ENCODE measurements around the gene CA10. TPM values are rescaled to one million over a fixed set of nuclear protein-coding genes. Genes with fewer than 3 reads are reported as not detected.

Gene CA10
- total RNA-seq, 1 experiment from 2014 or later: 0.46 TPM

DNA sequence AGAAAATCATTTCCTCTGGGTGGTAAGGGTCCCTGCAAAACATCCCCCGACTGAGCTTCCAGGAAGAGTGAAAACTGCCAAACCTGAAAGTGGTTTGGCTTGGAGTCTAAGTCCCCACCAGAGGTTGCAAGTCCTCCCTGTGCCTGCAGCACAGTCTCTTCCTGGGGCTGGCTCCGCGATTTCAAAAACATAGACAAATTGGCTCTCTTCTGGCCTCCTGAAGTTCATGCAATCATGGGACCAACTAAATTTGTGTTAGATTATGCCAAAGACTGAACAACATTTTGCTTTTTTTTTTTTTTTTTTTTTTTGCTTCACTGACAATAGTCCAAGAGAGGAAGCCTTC is 447.9 kb downstream of the CA10 start:
- H3K79me1 ChIP-seq (ENCODE audit: insufficient read depth, low read depth, low read length, poor library complexity, severe bottlenecking): no peaks in the 10 kb centered on the region
- H3K4me1 Mint-ChIP-seq: no peaks in the 10 kb centered on the region
- no peak overlapping the region for H3K4ac ChIP-seq (ENCODE audit: low read depth, low read length)
- H3K79me2 ChIP-seq (ENCODE audit: insufficient read depth, low read length): no peaks in the 10 kb centered on the region
- H2AK5ac ChIP-seq (ENCODE audit: insufficient read length, low read length): no peak overlapping the region
- H3K4me1 ChIP-seq (ENCODE audit: insufficient read depth, low read length): no peaks in the 10 kb centered on the region
- H4K5ac ChIP-seq (ENCODE audit: insufficient read length, low read depth, low read length): no peak overlapping the region
- no peak overlapping the region for H4K91ac ChIP-seq (ENCODE audit: insufficient read length, low read depth, low read length)
- no peak overlapping the region for H3K4me2 ChIP-seq (ENCODE audit: insufficient read depth, insufficient read length, low read length)
- H3K23ac ChIP-seq (ENCODE audit: insufficient read length, low read depth, low read length): no peak overlapping the region
- no peak overlapping the region for H2BK12ac ChIP-seq (ENCODE audit: insufficient read length, low read depth, low read length)
- H3K36me3 Mint-ChIP-seq (ENCODE audit: insufficient read depth in 1 of 3, low read depth in 3 of 3): no peaks in the 10 kb centered on the region
- DNase-seq: no peak
- H3K14ac ChIP-seq (ENCODE audit: insufficient read depth, low read length): no peak overlapping the region
- no peak overlapping the region for H2BK5ac ChIP-seq (ENCODE audit: insufficient read length, low read length)
- H3K56ac ChIP-seq (ENCODE audit: insufficient read length, low read depth, low read length): no peak overlapping the region
- H3K27me3 ChIP-seq (ENCODE audit: insufficient read depth, low read length): no peaks in the 10 kb centered on the region
- H3K18ac ChIP-seq (ENCODE audit: insufficient read length, low read depth, low read length): no peak overlapping the region
- no peak overlapping the region for H3K27ac Mint-ChIP-seq
- no peak overlapping the region for H2BK15ac ChIP-seq (ENCODE audit: low read depth, low read length)
- H3K27me3 Mint-ChIP-seq (ENCODE audit: low read depth): peaks cover 3% of the 10 kb centered on the region; the same call in 1 of the 2 replicates
- no peaks in the 10 kb centered on the region for H3K9me3 ChIP-seq (ENCODE audit: control insufficient read depth, low read depth, low read length)
- no peaks in the 10 kb centered on the region for H3K23me2 ChIP-seq (ENCODE audit: insufficient read length, low read depth, low read length, poor library complexity, severe bottlenecking)
- H3K9me3 Mint-ChIP-seq: no peaks in the 10 kb centered on the region
- TF ChIP-seq, protein P1, sequence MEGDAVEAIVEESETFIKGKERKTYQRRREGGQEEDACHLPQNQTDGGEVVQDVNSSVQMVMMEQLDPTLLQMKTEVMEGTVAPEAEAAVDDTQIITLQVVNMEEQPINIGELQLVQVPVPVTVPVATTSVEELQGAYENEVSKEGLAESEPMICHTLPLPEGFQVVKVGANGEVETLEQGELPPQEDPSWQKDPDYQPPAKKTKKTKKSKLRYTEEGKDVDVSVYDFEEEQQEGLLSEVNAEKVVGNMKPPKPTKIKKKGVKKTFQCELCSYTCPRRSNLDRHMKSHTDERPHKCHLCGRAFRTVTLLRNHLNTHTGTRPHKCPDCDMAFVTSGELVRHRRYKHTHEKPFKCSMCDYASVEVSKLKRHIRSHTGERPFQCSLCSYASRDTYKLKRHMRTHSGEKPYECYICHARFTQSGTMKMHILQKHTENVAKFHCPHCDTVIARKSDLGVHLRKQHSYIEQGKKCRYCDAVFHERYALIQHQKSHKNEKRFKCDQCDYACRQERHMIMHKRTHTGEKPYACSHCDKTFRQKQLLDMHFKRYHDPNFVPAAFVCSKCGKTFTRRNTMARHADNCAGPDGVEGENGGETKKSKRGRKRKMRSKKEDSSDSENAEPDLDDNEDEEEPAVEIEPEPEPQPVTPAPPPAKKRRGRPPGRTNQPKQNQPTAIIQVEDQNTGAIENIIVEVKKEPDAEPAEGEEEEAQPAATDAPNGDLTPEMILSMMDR (conservative IDR thresholded peaks at IDR 0.05): no peak
- no CpG with 5 or more reads among the region's 3 CpGs for WGBS (ENCODE audit: extremely low coverage, insufficient read length, low lambda C conversion rate)
- H3K4me3 Mint-ChIP-seq: no peak overlapping the region
- no peak overlapping the region for H3K9ac ChIP-seq (ENCODE audit: extremely low read depth, insufficient read length, low read length)
- no peak overlapping the region for H2BK120ac ChIP-seq (ENCODE audit: low read depth, low read length, poor library complexity, severe bottlenecking)
- no peak overlapping the region for H3T11ph ChIP-seq (ENCODE audit: low read length)
- H4K20me1 ChIP-seq (ENCODE audit: control insufficient read depth, insufficient read depth, insufficient read length): no peaks in the 10 kb centered on the region
- no peak overlapping the region for H2BK20ac ChIP-seq (ENCODE audit: low read depth, low read length, poor library complexity, severe bottlenecking)
- no peak overlapping the region for H4K8ac ChIP-seq (replicated peaks; ENCODE audit: insufficient read length, low read depth, low read length)
- no peak overlapping the region for H3K27ac ChIP-seq (ENCODE audit: insufficient read length, low read depth, low read length)
- H2AFZ ChIP-seq (ENCODE audit: low read length): no peak overlapping the region

All from H9 (cell line).